Suprapubic skin (tissue), 4 donors: ENCODE data around the gene CHN2. TPM values are rescaled to one million over a fixed set of nuclear protein-coding genes. Genes with fewer than 3 reads are reported as not detected.

Experiments used
- DNase-seq, 2 donors: peaks; one replicate each; pipeline ENCODE4 v3.0.0-alpha.2; 2019; ENCODE audit warnings: low spot score in 2 of 2
- H3K27ac ChIP-seq: fragments of 200-600 bp; sonication (generic); one replicate; pipeline ENCODE4 v1.5.1; 2019
- H3K27me3 ChIP-seq: fragments of 200-600 bp; sonication (generic); one replicate; pipeline ENCODE4 v1.5.1; 2019
- H3K36me3 ChIP-seq: fragments of 200-600 bp; sonication (generic); one replicate; pipeline ENCODE4 v1.5.1; 2019
- H3K4me1 ChIP-seq: fragments of 200-600 bp; sonication (generic); one replicate; pipeline ENCODE4 v1.5.1; 2019
- H3K4me3 ChIP-seq: fragments of 200-600 bp; sonication (generic); one replicate; pipeline ENCODE4 v1.5.1; 2019; ENCODE audit warnings: mild to moderate bottlenecking
- H3K9me3 ChIP-seq: fragments of 200-600 bp; sonication (generic); one replicate; pipeline ENCODE4 v1.5.1; 2019
- EP300 ChIP-seq: sonication (generic); formaldehyde crosslinking; IDR thresholded peaks from one replicate; pipeline ENCODE4 v1.6.1; 2017; ENCODE audit warnings: antibody characterized with exemption
- POLR2A ChIP-seq, 2 donors: fragments of 450-650 bp; IDR thresholded peaks; one replicate each; pipeline ENCODE4 v1.6.1; 2017; ENCODE audit warnings: antibody characterized with exemption in 2 of 2, mild to moderate bottlenecking in 2 of 2, moderate library complexity in 2 of 2
- POLR2AphosphoS5 ChIP-seq, 3 donors: sonication (generic); formaldehyde crosslinking; IDR thresholded peaks; one replicate each; pipeline ENCODE4 v1.6.1; 2017; ENCODE audit warnings: antibody characterized with exemption in 3 of 3
- WGBS: methylation state at CpG from one replicate; pipeline ENCODE4 v1.1.5; 2018; 5-methylcytosine and 5-hydroxymethylcytosine counted together
- total RNA-seq, 4 donors: library from RNA; depleted of rRNA; stranded (reverse); fragments of >200 nt; gene quantifications; one replicate each; pipeline ENCODE4 v1.1.0, GENCODE V29; 2016
- TF ChIP-seq, protein P1 (sequence below), 2 donors: fragments of 200-600 bp in 1 of 2; fragments of 450-650 bp in 1 of 2; sonication (generic) in 1 of 2; IDR thresholded peaks; one replicate each; pipeline ENCODE4 v1.5.1; 2016 to 2019; ENCODE audit warnings: antibody characterized with exemption in 2 of 2, mild to moderate bottlenecking in 1 of 2, moderate library complexity in 1 of 2

Gene CHN2
- total RNA-seq, 4 donors from 2014 or later, result 3.3 to 9.6 (median 6.2) TPM

DNA sequence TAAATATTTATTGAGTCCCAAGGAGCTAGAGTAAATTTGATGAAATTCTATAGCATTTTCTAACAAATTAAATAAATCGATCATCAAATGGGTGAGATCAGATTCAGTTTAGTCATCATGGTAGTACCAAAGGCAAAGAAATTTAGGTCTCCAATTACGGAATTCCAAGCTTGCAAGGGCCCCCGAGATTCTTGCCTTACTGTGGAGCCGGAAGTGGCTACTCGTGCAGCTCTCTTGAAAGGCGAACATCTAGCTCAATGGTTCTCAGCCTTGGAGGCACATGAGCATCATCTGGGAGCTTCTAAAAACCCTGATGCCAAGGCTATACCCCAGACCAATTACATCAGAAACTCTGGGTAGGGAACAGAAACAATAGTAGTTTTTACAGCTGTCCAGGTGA lies 251.2 kb downstream of the CHN2 start:
- H3K4me1 ChIP-seq, result no peaks in the 10 kb centered on the region
- H3K36me3 ChIP-seq, result no peaks in the 10 kb centered on the region
- TF ChIP-seq, protein P1, sequence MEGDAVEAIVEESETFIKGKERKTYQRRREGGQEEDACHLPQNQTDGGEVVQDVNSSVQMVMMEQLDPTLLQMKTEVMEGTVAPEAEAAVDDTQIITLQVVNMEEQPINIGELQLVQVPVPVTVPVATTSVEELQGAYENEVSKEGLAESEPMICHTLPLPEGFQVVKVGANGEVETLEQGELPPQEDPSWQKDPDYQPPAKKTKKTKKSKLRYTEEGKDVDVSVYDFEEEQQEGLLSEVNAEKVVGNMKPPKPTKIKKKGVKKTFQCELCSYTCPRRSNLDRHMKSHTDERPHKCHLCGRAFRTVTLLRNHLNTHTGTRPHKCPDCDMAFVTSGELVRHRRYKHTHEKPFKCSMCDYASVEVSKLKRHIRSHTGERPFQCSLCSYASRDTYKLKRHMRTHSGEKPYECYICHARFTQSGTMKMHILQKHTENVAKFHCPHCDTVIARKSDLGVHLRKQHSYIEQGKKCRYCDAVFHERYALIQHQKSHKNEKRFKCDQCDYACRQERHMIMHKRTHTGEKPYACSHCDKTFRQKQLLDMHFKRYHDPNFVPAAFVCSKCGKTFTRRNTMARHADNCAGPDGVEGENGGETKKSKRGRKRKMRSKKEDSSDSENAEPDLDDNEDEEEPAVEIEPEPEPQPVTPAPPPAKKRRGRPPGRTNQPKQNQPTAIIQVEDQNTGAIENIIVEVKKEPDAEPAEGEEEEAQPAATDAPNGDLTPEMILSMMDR (IDR thresholded peaks at IDR 0.05), result no peak
- no peak for TF ChIP-seq POLR2AphosphoS5 (IDR thresholded peaks at IDR 0.05)
- no peak for TF ChIP-seq EP300
- TF ChIP-seq POLR2A (IDR thresholded peaks at IDR 0.05), result no peak
- DNase-seq, result no peak
- no peaks in the 10 kb centered on the region for H3K27me3 ChIP-seq
- 87% methylated on average over 6 of the region's 6 CpGs for WGBS
- H3K4me3 ChIP-seq, result no peak overlapping the region
- no peaks in the 10 kb centered on the region for H3K9me3 ChIP-seq
- no peak overlapping the region for H3K27ac ChIP-seq

DNA sequence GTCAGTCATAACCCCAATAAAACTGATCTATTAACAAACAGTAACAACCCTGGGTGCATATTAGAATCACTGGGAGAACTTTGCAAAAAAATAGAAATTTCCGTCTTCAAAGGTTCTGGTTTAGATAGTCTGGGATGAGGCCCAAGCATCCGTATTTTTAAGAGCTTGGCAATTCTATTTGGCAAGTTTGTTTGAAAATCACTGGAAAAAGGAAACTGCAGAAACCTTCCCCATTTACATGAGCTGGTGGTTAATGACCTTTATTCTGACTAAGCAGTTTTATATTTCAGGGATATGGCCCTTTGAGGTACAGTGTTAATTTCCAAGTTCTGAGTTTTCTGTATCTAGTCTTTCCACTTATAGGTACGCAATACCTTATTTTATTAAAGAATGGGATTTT lies 253.3 kb downstream of the CHN2 start:
- no peak for DNase-seq
- Histone ChIP-seq H3K27me3 (no peaks in the 10 kb centered on the region), H3K4me1 (no peaks in the 10 kb centered on the region), H3K9me3 (no peaks in the 10 kb centered on the region), H3K36me3 (no peaks in the 10 kb centered on the region), H3K27ac (no peak overlapping the region), H3K4me3 (no peak overlapping the region)
- no peak for TF ChIP-seq EP300
- no peak for TF ChIP-seq POLR2A (IDR thresholded peaks at IDR 0.05)
- no peak for TF ChIP-seq POLR2AphosphoS5 (IDR thresholded peaks at IDR 0.05)
- TF ChIP-seq, protein P1 (IDR thresholded peaks at IDR 0.05), result no peak
- 72% methylated on average over 3 of the region's 3 CpGs for WGBS

DNA sequence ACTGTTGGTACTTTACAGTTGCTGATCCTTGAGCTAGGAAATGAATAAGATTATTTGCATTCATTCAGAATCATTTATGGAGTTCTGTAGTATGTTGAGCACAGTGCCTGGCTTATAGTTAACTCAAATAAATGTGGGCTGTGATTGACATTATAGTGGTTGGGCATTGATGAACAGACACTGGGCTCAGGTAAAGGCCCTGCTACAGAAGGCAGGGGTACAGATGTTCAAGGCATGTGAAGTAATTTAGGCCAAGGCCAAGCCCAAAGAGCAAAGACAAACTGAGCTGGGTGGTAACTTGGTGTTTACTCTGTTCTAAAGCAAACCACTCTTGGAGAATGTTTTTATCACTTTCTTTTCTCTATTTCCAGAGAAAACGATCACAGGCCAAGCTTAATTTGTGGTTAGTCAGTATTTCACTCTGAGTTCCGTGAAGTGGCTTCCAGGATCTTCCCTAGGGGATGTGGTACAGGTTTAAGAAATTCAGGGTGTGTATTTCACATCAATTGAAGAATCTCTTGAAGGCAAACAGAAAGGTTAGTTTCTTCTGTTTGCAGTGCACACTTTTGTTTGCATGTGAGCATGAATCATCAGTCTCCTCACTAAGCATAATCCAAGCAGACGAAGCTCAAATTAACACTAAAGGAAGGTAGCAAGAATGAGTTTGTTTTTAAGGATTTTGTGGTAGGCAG lies 255.1 kb downstream of the CHN2 start:
- DNase-seq, result no peak
- no peak overlapping the region for H3K4me3 ChIP-seq
- no peak overlapping the region for H3K27ac ChIP-seq
- H3K9me3 ChIP-seq, result no peaks in the 10 kb centered on the region
- H3K27me3 ChIP-seq, result no peaks in the 10 kb centered on the region
- H3K4me1 ChIP-seq, result no peaks in the 10 kb centered on the region
- H3K36me3 ChIP-seq, result no peaks in the 10 kb centered on the region
- TF ChIP-seq POLR2A (IDR thresholded peaks at IDR 0.05), result no peak
- no peak for TF ChIP-seq EP300
- TF ChIP-seq, protein P1 (IDR thresholded peaks at IDR 0.05), result no peak
- no peak for TF ChIP-seq POLR2AphosphoS5 (IDR thresholded peaks at IDR 0.05)
- WGBS, result 71% methylated on average over 3 of the region's 3 CpGs

DNA sequence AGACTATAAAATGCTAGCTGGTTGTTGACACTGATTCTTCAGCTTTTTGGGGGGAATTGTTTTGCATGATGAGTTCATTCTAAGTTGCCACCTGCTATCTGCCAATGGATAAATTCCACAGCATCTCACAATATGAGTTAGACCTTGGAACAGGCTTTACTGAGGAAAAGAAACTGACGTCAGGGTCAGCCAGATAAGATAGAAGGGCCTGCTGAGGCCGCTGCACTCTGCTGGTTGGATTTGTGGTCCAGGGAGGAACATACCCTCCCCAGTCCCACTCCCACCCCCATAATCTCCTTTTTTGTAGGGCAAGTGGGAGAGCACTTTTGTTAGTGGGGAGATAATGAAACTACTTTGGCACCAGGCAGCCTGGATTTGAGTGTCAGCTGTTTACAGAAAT lies 258.4 kb downstream of the CHN2 start:
- no peak for DNase-seq
- WGBS, result 90% methylated on average over 2 of the region's 2 CpGs
- Histone ChIP-seq H3K36me3 (no peaks in the 10 kb centered on the region), H3K27ac (no peak overlapping the region), H3K4me1 (no peaks in the 10 kb centered on the region), H3K9me3 (no peaks in the 10 kb centered on the region), H3K4me3 (no peak overlapping the region), H3K27me3 (no peaks in the 10 kb centered on the region)
- TF ChIP-seq POLR2AphosphoS5 (IDR thresholded peaks at IDR 0.05) (no peak), EP300 (no peak), POLR2A (IDR thresholded peaks at IDR 0.05) (no peak)
- TF ChIP-seq, protein P1 (IDR thresholded peaks at IDR 0.05), result no peak

DNA sequence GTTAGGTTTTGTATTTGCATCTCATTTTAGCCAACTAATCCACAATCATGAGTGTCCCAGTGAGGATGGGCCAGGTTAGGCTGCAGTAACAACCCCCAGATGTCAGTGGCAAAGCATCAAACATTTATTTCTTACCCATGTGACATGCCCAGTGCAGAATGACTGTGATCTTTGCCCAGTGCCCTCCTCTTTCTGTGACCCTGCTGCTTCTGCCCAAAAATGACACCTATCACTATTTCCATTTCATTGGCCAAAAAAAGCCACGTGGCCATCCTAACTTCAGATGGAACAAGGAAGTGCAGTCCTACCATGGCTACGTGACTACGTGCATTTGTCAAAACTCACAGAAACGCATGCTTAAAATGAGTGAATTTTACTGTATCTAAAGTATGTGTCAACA lies 259.9 kb downstream of the CHN2 start:
- Histone ChIP-seq H3K27me3 (no peaks in the 10 kb centered on the region), H3K9me3 (no peaks in the 10 kb centered on the region), H3K4me1 (no peaks in the 10 kb centered on the region), H3K36me3 (no peaks in the 10 kb centered on the region), H3K27ac (no peak overlapping the region), H3K4me3 (no peak overlapping the region)
- no peak for TF ChIP-seq POLR2AphosphoS5 (IDR thresholded peaks at IDR 0.05)
- no peak for TF ChIP-seq EP300
- TF ChIP-seq, protein P1 (IDR thresholded peaks at IDR 0.05), result no peak
- TF ChIP-seq POLR2A (IDR thresholded peaks at IDR 0.05), result no peak
- WGBS, result 75% methylated on average over 4 of the region's 4 CpGs
- DNase-seq, result no peak
